LNCaP clone FGC (cell line): ENCODE data around the gene VSTM2L.

Experiments used
- DNase-seq: peaks from one replicate; pipeline ENCODE4 v3.0.0-alpha.2; 2011; ENCODE audit warnings: low read depth
- H3K4me3 ChIP-seq: 2 replicates; pipeline ENCODE4 v1.5.1; 2011; ENCODE audit warnings: mild to moderate bottlenecking, low read depth, low read length, control low read depth
- CTCF ChIP-seq: IDR thresholded peaks from 2 replicates; pipeline ENCODE4 v1.5.1; 2012; ENCODE audit warnings: mild to moderate bottlenecking; ENCODE audit not compliant: control insufficient read depth, insufficient read depth; ENCODE audit errors: extremely low read depth

Gene VSTM2L

GRCh38 chr20:37885593-37886503 lies 17.1 kb upstream of the VSTM2L start:
- TF ChIP-seq CTCF: no peak
- DNase-seq: no peak
- no peak overlapping the region for H3K4me3 ChIP-seq

GRCh38 chr20:37886851-37887297 lies 16.1 kb upstream of the VSTM2L start:
- TF ChIP-seq CTCF: no peak
- DNase-seq: no peak
- H3K4me3 ChIP-seq: no peak overlapping the region

- TF ChIP-seq CTCF: no peak
- no peak for DNase-seq
- H3K4me3 ChIP-seq: no peak overlapping the region
Observed at GRCh38 chr20:37888641-37889040, 14.3 kb upstream of the VSTM2L start.

- no peak for TF ChIP-seq CTCF
- DNase-seq: no peak
- no peak overlapping the region for H3K4me3 ChIP-seq
Observed at GRCh38 chr20:37890108-37890507, 12.8 kb upstream of the VSTM2L start.

GRCh38 chr20:37890643-37891042 lies 12.3 kb upstream of the VSTM2L start:
- no peak for TF ChIP-seq CTCF
- DNase-seq: no peak
- no peak overlapping the region for H3K4me3 ChIP-seq

GRCh38 chr20:37892001-37892400 lies 10.9 kb upstream of the VSTM2L start:
- TF ChIP-seq CTCF: no peak
- DNase-seq: peak; percentile 37
- H3K4me3 ChIP-seq: no peak overlapping the region

GRCh38 chr20:37893566-37894241 lies 9.2 kb upstream of the VSTM2L start:
- no peak for TF ChIP-seq CTCF
- no peak for DNase-seq
- no peak overlapping the region for H3K4me3 ChIP-seq
